Occipital lobe (tissue), 3 donors: ENCODE measurements around the gene UBXN6. TPM values are rescaled to one million over a fixed set of nuclear protein-coding genes. Genes with fewer than 3 reads are reported as not detected.

ENCODE experiments used
- DNase-seq: peaks from one replicate; lab custom pipeline; 2025; lab: John Stamatoyannopoulos, UW
- small RNA-seq: library from RNA; depleted of rRNA; stranded (forward); fragments of <200 nt; gene quantifications from one replicate; pipeline ENCODE3, GENCODE V24; 2014
- total RNA-seq: library from RNA; depleted of rRNA; stranded (reverse); fragments of >200 nt; gene quantifications from one replicate; pipeline ENCODE4 v1.2.3, GENCODE V29; 2014

UBXN6 gene
- total RNA-seq, 1 donor from 2014 or later, result 54.7 TPM

- no peak for DNase-seq
Observed at GRCh38 chr19:4409123-4409933, 48.3 kb downstream of the UBXN6 start.

DNA sequence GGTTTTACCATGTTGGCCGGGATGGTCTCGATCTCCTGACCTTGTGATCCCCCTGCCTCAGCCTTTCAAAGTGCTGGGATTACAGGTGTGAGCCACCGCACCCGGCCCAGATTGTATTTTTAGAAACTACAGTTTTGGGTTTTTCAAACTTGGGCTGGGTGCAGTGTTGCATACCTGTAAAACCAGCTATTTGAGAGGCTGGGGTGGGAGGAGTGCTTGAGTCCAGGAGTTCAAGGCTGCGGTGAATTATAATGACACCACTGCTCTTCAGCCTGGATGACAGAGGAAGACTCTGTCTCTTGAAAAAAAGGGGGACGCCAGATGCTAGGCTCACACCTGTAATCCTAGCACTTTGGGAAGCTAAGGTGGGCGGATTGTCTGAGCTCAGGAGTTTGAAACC lies 51.0 kb downstream of the UBXN6 start:
- DNase-seq, result no peak

DNA sequence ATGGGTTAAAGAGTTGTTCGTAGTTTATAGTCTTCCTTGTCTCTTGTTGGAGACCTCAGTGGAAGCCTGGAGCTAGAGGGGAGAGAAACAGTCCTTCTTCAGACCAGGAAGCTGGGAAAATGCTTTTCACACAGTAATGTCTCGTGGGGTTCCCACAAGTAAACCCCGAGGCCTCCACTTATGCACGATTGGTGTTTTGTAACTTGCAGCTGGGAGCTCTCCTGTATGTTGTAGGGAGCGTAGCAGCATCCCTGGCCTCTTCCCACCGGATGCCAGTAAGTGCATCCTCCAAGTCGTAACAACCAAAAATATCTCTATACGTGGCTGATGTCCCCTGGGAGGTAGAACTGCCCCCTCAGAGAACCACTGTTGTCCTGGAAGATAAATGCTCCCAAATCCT lies 51.6 kb downstream of the UBXN6 start:
- DNase-seq, result no peak

GRCh38 chr19:4403005-4403761 lies 54.4 kb downstream of the UBXN6 start:
- DNase-seq, result no peak

DNA sequence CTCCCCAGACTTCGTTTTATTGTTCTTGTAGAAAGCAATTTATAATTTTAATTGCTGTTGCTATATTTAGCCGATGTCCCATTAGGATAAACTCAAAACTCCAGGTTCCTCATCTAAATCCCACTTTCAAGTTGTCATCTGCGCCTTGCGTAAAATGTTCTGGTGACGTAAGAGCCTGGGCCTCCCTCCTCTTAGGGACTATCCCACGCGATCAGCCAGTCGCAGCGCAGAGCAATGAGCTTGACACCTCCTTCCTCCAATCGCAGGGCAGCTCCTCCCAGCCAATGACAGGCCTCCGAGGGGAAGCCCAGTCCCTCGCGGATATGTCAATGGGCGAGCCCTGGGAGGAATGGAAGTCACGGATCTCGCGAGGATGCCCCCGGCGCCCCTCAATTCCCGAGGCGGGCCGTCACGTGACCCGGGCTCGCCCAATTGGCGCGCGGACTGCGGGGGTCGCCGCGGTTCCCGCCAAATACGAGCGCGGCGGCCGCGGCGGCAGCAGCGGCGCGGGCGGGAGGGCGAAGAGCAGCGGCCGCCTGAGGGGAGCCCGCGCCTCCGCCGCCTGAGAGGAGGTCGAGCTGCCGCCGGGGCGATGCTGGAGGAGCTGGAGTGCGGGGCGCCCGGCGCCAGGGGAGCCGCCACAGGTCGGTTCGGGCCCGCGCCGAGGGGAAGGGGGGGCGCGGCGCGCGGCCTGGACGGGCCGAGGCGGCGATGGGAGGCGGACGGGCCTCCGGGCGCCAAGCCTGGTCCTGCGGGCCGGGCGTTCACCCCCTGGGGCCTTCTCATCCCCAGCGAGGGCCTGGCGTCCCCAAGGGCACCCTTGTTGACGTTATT lies 55.2 kb downstream of the UBXN6 start, which contains the start of gene CHAF1A:
Gene CHAF1A (plus strand): TSS at position 470 of the 834 bp plus-strand sequence. CDS start 123 bp downstream, at position 593.
- peak; percentile 100 for DNase-seq

GRCh38 chr19:4401769-4402170 lies 55.8 kb downstream of the UBXN6 start:
- no peak for DNase-seq

- DNase-seq, result peak; percentile 86
Observed at GRCh38 chr19:4400135-4400936, 57.3 kb downstream of the UBXN6 start, which contains the start of gene SH3GL1. Gene SH3GL1, minus strand, starts transcription at chr19:4400547. Its CDS starts 179 bp downstream, at chr19:4400368.

- no peak for DNase-seq
Observed at GRCh38 chr19:4399812-4400134, 57.8 kb downstream of the UBXN6 start.

GRCh38 chr19:4396949-4397783 lies 60.4 kb downstream of the UBXN6 start:
- DNase-seq, result no peak

Small RNA genes within 50 kb of the gene (small RNA-seq; reads per million reads assigned to genes)
- gene MIR4746, result not detected

Other genes starting within 250 kb of the UBXN6 start
- gene EBI3, start 228.3 kb downstream of the UBXN6 start, total RNA-seq, result 0.47 TPM
- gene YJU2, start 210.7 kb downstream of the UBXN6 start, total RNA-seq, result 16.2 TPM
- gene SHD, start 178.5 kb downstream of the UBXN6 start, total RNA-seq, result 0.94 TPM
- 2.7 TPM for gene TMIGD2, start 155.4 kb downstream of the UBXN6 start, total RNA-seq
- gene FSD1, start 153.2 kb downstream of the UBXN6 start, total RNA-seq, result 28.4 TPM
- gene STAP2, start 119.0 kb downstream of the UBXN6 start, total RNA-seq, result 2.8 TPM
- gene MPND, start 114.2 kb downstream of the UBXN6 start, total RNA-seq, result 11.5 TPM
- gene SH3GL1, start 57.2 kb downstream of the UBXN6 start, total RNA-seq, result 15.3 TPM
- 6.2 TPM for gene CHAF1A, start 55.2 kb downstream of the UBXN6 start, total RNA-seq
- 32.8 TPM for gene HDGFL2, start 14.5 kb upstream of the UBXN6 start, total RNA-seq
- gene PLIN4, start 60.7 kb upstream of the UBXN6 start, total RNA-seq, result under 0.01 TPM
- gene PLIN5, start 77.4 kb upstream of the UBXN6 start, total RNA-seq, result 2.0 TPM
- gene LRG1, start 82.2 kb upstream of the UBXN6 start, total RNA-seq, result not detected
- gene SEMA6B, start 101.9 kb upstream of the UBXN6 start, total RNA-seq, result 32.0 TPM
- gene TNFAIP8L1, start 181.7 kb upstream of the UBXN6 start, total RNA-seq, result 5.6 TPM
- 37.9 TPM for gene MYDGF, start 212.5 kb upstream of the UBXN6 start, total RNA-seq